GM23338 (cell line): ENCODE results near the gene TSPAN13. TPM values are rescaled to one million over a fixed set of nuclear protein-coding genes. Genes with fewer than 3 reads are reported as not detected.

Source experiments
- ATAC-seq: fragments of 200-7000 bp; cut with Tn5 transposase; 3 replicates; pipeline ENCODE4 v1.9.1; 2020
- DNase-seq: peaks from one replicate; pipeline ENCODE4 v3.0.0-alpha.2; 2015; ENCODE audit warnings: low spot score
- H2AFZ ChIP-seq: fragments of 200-600 bp; sonication (generic); 2 replicates; pipeline ENCODE4 v1.8.0; 2016; ENCODE audit warnings: antibody characterized with exemption, mild to moderate bottlenecking, moderate library complexity
- H3F3A ChIP-seq: fragments of 200-600 bp; sonication (generic); replicated peaks from 2 replicates; pipeline ENCODE4 v1.8.0; 2017; ENCODE audit warnings: antibody characterized with exemption, mixed run types, low read depth
- H3K27ac ChIP-seq: fragments of 200-600 bp; sonication (generic); 2 replicates; pipeline ENCODE4 v1.6.1; 2016; ENCODE audit warnings: low read depth
- H3K27me3 ChIP-seq: fragments of 200-600 bp; sonication (generic); 2 replicates; pipeline ENCODE4 v1.8.0; 2016; ENCODE audit warnings: mild to moderate bottlenecking, mixed run types, moderate library complexity; ENCODE audit not compliant: insufficient read depth
- H3K36me3 ChIP-seq: fragments of 200-600 bp; sonication (generic); 2 replicates; pipeline ENCODE4 v1.8.0; 2016; ENCODE audit warnings: mild to moderate bottlenecking; ENCODE audit not compliant: insufficient read depth
- H3K4me1 ChIP-seq: fragments of 200-600 bp; sonication (generic); 2 replicates; pipeline ENCODE4 v1.8.0; 2016; ENCODE audit warnings: mild to moderate bottlenecking, moderate library complexity; ENCODE audit not compliant: insufficient read depth
- H3K4me2 ChIP-seq: fragments of 200-600 bp; sonication (generic); 2 replicates; pipeline ENCODE4 v1.7.1; 2017; ENCODE audit warnings: mixed run types
- H3K4me3 ChIP-seq: fragments of 200-600 bp; sonication (generic); 2 replicates; pipeline ENCODE4 v1.6.1; 2016; ENCODE audit warnings: mixed run types
- H3K79me2 ChIP-seq: fragments of 200-600 bp; sonication (generic); replicated peaks from 2 replicates; pipeline ENCODE4 v1.8.0; 2017; ENCODE audit warnings: mild to moderate bottlenecking; ENCODE audit not compliant: insufficient read depth
- H3K9me2 ChIP-seq: fragments of 200-600 bp; sonication (generic); 2 replicates; pipeline ENCODE4 v1.8.0; 2017; ENCODE audit not compliant: insufficient read depth
- H4K20me1 ChIP-seq: fragments of 200-600 bp; sonication (generic); replicated peaks from 2 replicates; pipeline ENCODE4 v1.8.0; 2017; ENCODE audit warnings: mild to moderate bottlenecking; ENCODE audit not compliant: insufficient read depth
- H3K27ac Mint-ChIP-seq: 2 replicates; pipeline ENCODE4 v1.8.0; 2020; ENCODE audit warnings: inconsistent platforms, mild to moderate bottlenecking, moderate library complexity, mixed read lengths
- H3K27me3 Mint-ChIP-seq: 3 replicates; pipeline ENCODE4 v1.8.0; 2022; ENCODE audit warnings: low read depth, mild to moderate bottlenecking, moderate library complexity, mixed read lengths, inconsistent platforms; ENCODE audit not compliant: insufficient read depth, poor library complexity
- H3K36me3 Mint-ChIP-seq: 3 replicates; pipeline ENCODE4 v1.8.0; 2021; ENCODE audit warnings: low read depth, mild to moderate bottlenecking, inconsistent platforms, moderate library complexity, mixed read lengths
- H3K4me1 Mint-ChIP-seq: 3 replicates; pipeline ENCODE4 v1.8.0; 2020; ENCODE audit warnings: mild to moderate bottlenecking, inconsistent platforms, mixed read lengths
- H3K4me3 Mint-ChIP-seq: 3 replicates; pipeline ENCODE4 v1.8.0; 2021; ENCODE audit warnings: moderate library complexity, mild to moderate bottlenecking, inconsistent platforms, mixed read lengths
- H3K9me3 Mint-ChIP-seq: 3 replicates; pipeline ENCODE4 v1.8.0; 2020; ENCODE audit warnings: moderate library complexity, mild to moderate bottlenecking, inconsistent platforms, mixed read lengths
- CREB1 ChIP-seq: fragments of 250-450 bp; sonication (Bioruptor Pico); IDR thresholded peaks from 2 replicates; pipeline ENCODE4 v1.5.0; 2020; ENCODE audit warnings: low read depth, mild to moderate bottlenecking, moderate library complexity
- CTCF ChIP-seq, 2 experiments: fragments of 200-600 bp in 1 of 2; sonication (generic) in 1 of 2; conservative IDR thresholded peaks; 2 replicates each; pipeline versions ENCODE4 v1.5.1 to v1.6.1; 2016 to 2017; ENCODE audit warnings: antibody characterized with exemption in 2 of 2, low read depth in 2 of 2, mild to moderate bottlenecking in 2 of 2, moderate library complexity in 1 of 2
- ETS1 ChIP-seq: IDR thresholded peaks from 2 replicates; pipeline ENCODE4 v1.6.1; 2016; ENCODE audit warnings: antibody characterized with exemption
- EZH2 ChIP-seq: fragments of 200-600 bp; sonication (generic); IDR thresholded peaks from one replicate; pipeline ENCODE4 v1.8.0; 2017; ENCODE audit warnings: antibody characterized with exemption, mild to moderate bottlenecking, low read depth; ENCODE audit not compliant: unreplicated experiment
- EZH2phosphoT487 ChIP-seq: fragments of 200-600 bp; sonication (generic); IDR thresholded peaks from one replicate; pipeline ENCODE4 v1.8.1; 2018; ENCODE audit warnings: antibody characterized with exemption; ENCODE audit not compliant: unreplicated experiment
- JUNB ChIP-seq: IDR thresholded peaks from one replicate; pipeline ENCODE4 v1.6.1; 2016; ENCODE audit warnings: antibody characterized with exemption; ENCODE audit not compliant: unreplicated experiment
- NANOG ChIP-seq: IDR thresholded peaks from 2 replicates; pipeline ENCODE4 v1.6.1; 2016; ENCODE audit warnings: antibody characterized with exemption, borderline replicate concordance
- POLR2AphosphoS5 ChIP-seq: IDR thresholded peaks from 2 replicates; pipeline ENCODE4 v1.6.1; 2016; ENCODE audit warnings: antibody characterized with exemption, low read depth
- REST ChIP-seq: IDR thresholded peaks from one replicate; pipeline ENCODE4 v1.6.1; 2018; ENCODE audit warnings: antibody characterized with exemption; ENCODE audit not compliant: unreplicated experiment
- STAT1 ChIP-seq: IDR thresholded peaks from one replicate; pipeline ENCODE4 v1.6.1; 2016; ENCODE audit warnings: antibody characterized with exemption; ENCODE audit not compliant: unreplicated experiment
- ZNF114 ChIP-seq: fragments of 250-450 bp; sonication (Bioruptor Pico); IDR thresholded peaks from 2 replicates; pipeline ENCODE4 v1.5.0; 2020; ENCODE audit warnings: mild to moderate bottlenecking, moderate library complexity
- ZNF331 ChIP-seq: fragments of 250-450 bp; sonication (Bioruptor Pico); IDR thresholded peaks from 2 replicates; pipeline ENCODE4 v1.5.0; 2020; ENCODE audit warnings: low read depth, mild to moderate bottlenecking, moderate library complexity
- ZNF462 ChIP-seq: fragments of 250-450 bp; sonication (Bioruptor Pico); IDR thresholded peaks from 2 replicates; pipeline ENCODE4 v1.5.0; 2020; ENCODE audit warnings: mild to moderate bottlenecking, moderate library complexity
- polyA plus RNA-seq: library from polyadenylated mRNA; unstranded; fragments of >200 nt; fragmentation: Nextera tagmentation; extraction: Ambion mirVana; gene quantifications from 2 replicates; pipeline ENCODE4 v1.2.1, GENCODE V29; 2016
- total RNA-seq: library from RNA; depleted of rRNA; stranded (reverse); fragments of >200 nt; shearing (Covaris generic); gene quantifications from 2 replicates; pipeline ENCODE4 v1.2.3, GENCODE V29; 2014

Gene TSPAN13
- total and polyA plus RNA-seq, 2 experiments from 2014 or later, result 27.6 to 40.9 TPM

GRCh38 chr7:16712916-16713315 is 40.6 kb upstream of the TSPAN13 start:
- Mint-ChIP-seq H3K9me3 (no peaks in the 10 kb centered on the region), H3K4me1 (peaks cover 10% of the 10 kb centered on the region; the same call in 2 of the 3 replicates), H3K4me3 (no peak overlapping the region), H3K27me3 (peaks cover 2% of the 10 kb centered on the region), H3K27ac (no peak overlapping the region), H3K36me3 (no peaks in the 10 kb centered on the region)
- Histone ChIP-seq H3K4me3 (no peak overlapping the region), H4K20me1 (no peaks in the 10 kb centered on the region), H3K79me2 (no peaks in the 10 kb centered on the region), H2AFZ (no peak overlapping the region), H3K9me2 (no peaks in the 10 kb centered on the region), H3K36me3 (no peaks in the 10 kb centered on the region), H3F3A (no peaks in the 10 kb centered on the region), H3K4me1 (no peaks in the 10 kb centered on the region; the same call in 1 of the 2 replicates), H3K27me3 (no peaks in the 10 kb centered on the region), H3K27ac (no peak overlapping the region), H3K4me2 (no peak overlapping the region)
- DNase-seq, result no peak
- ATAC-seq, result no peak
- no peak for TF ChIP-seq CREB1 (CRISPR knock-in tag)
- no peak for TF ChIP-seq NANOG
- no peak for TF ChIP-seq REST
- TF ChIP-seq JUNB, result no peak
- no peak for TF ChIP-seq POLR2AphosphoS5
- TF ChIP-seq ZNF462 (CRISPR knock-in tag), result no peak
- no peak for TF ChIP-seq ETS1
- no peak for TF ChIP-seq EZH2phosphoT487
- no peak for TF ChIP-seq ZNF114 (CRISPR knock-in tag)
- TF ChIP-seq EZH2, result no peak
- TF ChIP-seq CTCF (conservative IDR thresholded peaks at IDR 0.05; ENCODE audit: low read depth in 2 of 2), result no peak
- no peak for TF ChIP-seq ZNF331
- TF ChIP-seq STAT1, result no peak
